ENCODE data around the gene GLB1L2.
A peak's percentile ranks its signal among the peaks of the same experiment; 100 is the strongest.

Gene GLB1L2

GRCh38 chr11:134407923-134408322 is 76.1 kb downstream of the GLB1L2 start:
- DNase-seq = no peak

DNA sequence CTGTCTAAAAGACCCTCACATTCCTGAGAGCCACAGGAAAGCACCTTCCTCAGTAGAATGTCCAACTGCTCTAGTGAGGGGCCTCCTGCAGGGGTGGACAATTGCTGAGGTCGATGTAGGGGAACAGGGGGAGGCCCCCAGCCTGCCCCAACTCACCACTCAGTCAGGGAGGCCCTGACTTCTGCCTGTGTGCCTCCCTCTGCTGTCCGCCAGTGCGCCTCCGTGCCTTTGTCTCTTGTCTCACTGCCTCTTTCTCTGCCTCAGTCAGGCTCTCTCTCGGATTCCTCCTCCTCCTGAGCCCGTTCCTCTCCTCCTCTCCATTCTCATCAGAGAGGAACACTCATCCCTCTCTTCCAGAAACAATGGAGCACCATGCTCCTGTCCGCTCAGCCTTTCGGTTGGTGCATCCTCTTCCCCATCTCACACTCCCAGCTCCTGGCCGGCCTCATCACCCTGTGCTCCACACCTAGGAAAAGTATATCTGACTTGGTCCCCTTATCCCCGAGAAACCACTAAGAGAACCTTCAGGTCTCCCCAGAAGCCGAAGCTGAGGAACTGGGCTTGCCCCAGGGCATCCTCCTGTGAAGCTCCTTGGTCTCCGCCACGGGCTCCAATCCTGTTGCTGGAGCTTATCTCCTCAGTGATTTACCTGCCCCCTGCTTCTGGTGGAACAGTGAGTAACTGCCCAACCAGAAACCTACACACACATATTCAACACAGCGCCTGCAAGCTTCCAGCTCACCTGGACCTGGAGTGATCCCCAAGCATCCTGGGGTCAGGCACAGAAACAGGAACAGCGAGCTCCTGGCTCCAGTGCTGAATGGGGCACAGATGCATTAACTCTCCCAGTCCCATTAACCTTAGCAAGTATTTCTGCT is 78.0 kb downstream of the GLB1L2 start:
- no peak for DNase-seq

- DNase-seq = no peak
Measured at GRCh38 chr11:134410766-134411165, 79.0 kb downstream of the GLB1L2 start.

DNA sequence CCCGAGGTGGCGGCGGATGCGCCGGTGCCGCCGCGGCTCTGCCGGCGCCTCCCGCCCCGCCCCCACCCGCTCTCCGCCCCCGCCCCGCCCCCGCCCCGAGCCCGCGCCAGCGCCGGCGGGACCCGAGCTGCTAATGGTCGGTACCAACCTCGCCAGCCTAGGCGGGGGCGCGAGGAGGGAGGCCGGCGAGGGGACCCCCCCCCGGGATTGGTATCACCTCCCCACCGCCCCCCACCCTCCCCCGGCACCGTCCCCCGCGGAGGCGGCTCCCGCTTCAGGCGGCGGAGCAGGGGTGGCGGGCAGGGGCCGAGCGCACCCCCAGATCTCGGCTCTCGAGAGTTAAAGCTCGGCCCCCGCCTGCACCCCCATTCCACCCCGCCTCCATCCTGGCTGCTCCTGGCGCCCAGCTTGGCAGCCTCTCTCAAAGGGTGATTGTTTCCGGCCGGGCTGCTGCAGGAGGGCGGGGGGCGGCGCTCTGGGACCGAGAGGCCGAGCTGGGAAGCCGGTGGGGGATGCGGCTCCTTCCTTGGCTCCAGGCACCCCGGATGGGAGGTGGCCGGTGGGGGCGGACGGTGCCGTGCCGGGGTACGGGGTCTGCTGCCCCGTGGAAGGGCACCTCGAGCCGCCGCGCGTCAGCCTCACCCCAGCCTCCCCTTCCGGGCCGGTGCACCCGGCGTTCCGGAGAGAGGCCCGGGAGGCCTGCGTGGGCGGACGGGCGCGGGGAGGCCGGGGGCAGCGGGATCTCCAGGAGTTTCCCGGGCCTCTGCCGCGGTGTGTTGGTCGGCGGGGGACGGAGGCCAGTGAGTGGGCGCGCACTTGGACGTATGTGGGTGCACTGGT is 80.6 kb downstream of the GLB1L2 start, which contains the start of gene B3GAT1:
Gene B3GAT1, minus strand, starts transcription at position 40 of the 840 bp plus-strand sequence. CDS start 24,583 bp downstream, outside the sequence.
- DNase-seq = no peak

- no peak for DNase-seq
Measured at GRCh38 chr11:134413043-134413825, 81.4 kb downstream of the GLB1L2 start.

DNA sequence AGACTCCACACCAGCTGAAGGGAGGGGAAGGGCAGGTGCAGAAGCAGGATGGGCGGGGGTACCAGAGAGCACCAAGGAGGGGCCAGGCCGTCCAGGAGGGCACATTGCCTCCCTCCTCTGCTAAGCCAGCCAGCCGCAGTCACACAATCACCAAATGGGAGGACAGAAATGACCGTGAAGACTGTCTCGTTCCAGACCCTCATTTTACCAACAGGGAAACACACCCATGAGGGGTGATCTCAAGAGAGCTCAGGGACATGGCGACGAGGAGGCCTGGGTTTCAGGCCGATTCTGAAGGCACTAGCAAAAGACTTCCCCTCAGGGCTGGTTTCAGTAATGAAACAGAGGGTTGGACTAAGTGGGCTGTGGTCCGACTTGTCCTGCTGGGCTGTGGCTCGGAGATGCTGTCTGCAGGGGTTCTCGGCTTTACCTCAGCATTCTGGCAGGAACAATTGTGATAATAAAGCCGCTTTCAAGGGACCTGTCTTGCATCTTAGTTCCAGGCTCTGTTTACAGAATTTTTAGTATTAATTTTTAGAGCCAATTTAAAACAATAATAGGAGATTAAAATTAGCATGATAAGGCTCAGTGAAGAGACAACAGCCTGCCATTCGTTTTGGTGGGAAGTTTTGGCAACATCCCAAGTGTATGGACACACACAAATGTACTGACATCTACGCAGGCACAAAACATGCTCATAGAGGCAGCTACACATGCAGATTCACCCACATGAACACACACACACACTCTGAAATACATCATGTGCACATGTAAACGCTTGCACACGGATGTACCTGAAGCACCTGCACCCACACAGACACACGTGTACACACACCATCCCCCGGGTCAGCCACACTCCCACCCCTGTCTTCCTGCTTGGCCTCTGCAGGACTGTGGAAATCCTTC is 82.3 kb downstream of the GLB1L2 start:
- no peak for DNase-seq

GRCh38 chr11:134414766-134415765 is 83.3 kb downstream of the GLB1L2 start:
- no peak for DNase-seq

DNA sequence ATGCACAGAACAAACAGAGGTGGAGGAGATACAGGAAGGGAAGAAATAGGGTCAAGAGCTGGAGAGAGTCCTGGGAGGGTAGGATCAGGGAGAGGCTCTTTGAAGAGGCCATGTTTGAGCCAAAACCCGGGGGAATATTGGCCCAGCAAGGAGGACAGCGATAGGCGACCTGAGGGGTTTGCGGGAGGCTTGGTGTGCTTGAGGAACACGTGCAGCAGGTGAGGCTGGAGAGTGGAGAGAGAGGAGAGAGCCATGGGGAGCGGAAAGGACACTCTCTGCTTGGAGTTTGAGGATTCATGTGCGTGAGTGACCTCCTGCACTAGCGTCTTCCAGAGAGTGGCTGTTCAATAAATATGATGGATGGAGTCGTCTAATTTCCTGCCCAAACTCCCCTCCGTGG is 84.9 kb downstream of the GLB1L2 start:
- no peak for DNase-seq

DNA sequence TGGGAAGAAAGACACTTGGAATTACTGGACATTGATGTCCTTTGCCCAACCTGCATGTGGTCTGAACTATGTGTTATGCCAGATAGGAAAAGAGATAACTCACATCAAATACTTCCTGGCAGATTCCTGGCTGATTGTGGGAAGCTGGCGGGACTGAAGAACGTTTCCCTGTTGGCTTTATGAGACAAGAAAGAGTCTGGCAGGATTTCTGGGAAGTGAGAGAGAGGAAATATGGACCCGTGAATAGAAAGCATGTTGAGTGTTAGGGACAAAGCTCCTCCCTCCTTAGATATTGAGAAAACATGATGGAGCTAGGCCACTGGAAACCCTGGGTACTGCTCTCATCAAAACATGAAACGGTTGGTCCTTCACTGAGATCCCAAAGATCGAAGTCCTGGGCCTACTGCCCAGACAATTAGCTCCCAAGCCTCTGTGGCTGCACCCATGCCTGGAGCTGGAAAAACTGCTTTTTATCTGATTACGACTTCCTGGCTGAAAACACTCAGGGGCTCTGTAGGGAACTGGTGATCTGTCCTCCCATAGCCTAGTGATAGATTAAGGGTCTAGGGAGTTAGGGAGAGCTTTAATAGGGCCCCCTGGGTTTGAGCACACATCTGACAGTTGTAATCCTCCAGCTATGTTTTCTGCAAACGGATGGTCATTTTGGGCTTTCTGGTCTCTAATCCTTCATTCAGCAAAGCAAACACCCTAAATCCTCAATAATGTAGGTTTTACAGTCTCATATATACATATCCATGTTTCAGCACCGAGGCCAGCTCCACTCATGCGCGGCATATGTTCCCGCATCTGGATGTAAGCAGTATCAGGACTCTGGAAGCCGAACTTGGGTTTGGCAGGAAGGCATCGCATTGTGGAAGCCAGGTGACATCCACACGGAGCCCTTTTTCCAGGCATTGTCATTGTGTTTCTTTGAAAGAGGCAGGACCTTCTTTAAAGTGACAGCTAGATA is 86.4 kb downstream of the GLB1L2 start:
- peak; percentile 65 for DNase-seq

GRCh38 chr11:134423106-134423505 is 91.3 kb downstream of the GLB1L2 start:
- no peak for DNase-seq

DNA sequence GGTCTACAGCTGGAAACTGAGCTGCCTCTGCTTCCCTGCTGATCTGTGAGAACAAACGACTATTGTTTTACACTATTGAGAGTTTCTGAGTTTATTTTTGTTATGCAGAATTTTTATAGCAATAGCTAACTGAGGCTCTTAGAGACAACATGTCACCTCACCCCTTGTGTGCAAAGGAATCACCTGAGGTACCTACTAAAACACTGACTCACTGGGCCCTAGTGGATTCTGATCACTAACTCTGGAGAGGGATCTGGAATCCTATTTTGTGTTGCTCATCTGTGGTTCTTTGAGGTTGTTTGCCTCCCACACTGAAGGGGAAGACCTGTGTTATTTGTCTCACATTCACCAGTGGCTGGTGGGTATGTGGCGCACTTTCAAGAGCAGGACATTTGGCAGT is 93.6 kb downstream of the GLB1L2 start:
- DNase-seq = no peak

All from femur (tissue), 1 donor.